Lower leg skin (tissue), 4 donors: ENCODE results near the gene NCOA3. TPM values are rescaled to one million over a fixed set of nuclear protein-coding genes. Genes with fewer than 3 reads are reported as not detected.

Experiments used
- DNase-seq, 2 donors: peaks; one replicate each; pipeline ENCODE4 v3.0.0-alpha.2; 2019; ENCODE audit warnings: low spot score in 2 of 2
- H3K4me3 ChIP-seq: fragments of 200-600 bp; sonication (generic); 2 replicates; pipeline ENCODE4 v1.5.1; 2017; ENCODE audit warnings: mild to moderate bottlenecking, low read depth; ENCODE audit not compliant: poor library complexity, severe bottlenecking
- CTCF ChIP-seq, 3 donors: fragments of 450-650 bp; IDR thresholded peaks; one replicate each; pipeline ENCODE4 v1.5.1; 2016; ENCODE audit warnings: antibody characterized with exemption in 3 of 3, mild to moderate bottlenecking in 3 of 3, moderate library complexity in 2 of 3
- POLR2A ChIP-seq, 2 donors: fragments of 450-650 bp; IDR thresholded peaks; one replicate each; pipeline ENCODE4 v1.6.1; 2016 to 2017; ENCODE audit warnings: antibody characterized with exemption in 2 of 2, mild to moderate bottlenecking in 1 of 2, moderate library complexity in 1 of 2
- WGBS, 2 donors: methylation state at CpG; one replicate each; pipeline ENCODE4 v1.1.5; 2018; 5-methylcytosine and 5-hydroxymethylcytosine counted together
- intact Hi-C: fragments of 100-400 bp; cut with DNase I; formaldehyde crosslinking; loops from one replicate; pipeline ENCODE4 v1.15.0; 2023; ENCODE audit warnings: low total_unique reads
- total RNA-seq, 4 donors: library from RNA; depleted of rRNA; stranded (reverse); fragments of >200 nt; gene quantifications; one replicate each; pipeline ENCODE4 v1.1.0, GENCODE V29; 2016

Gene NCOA3
- total RNA-seq, 4 donors from 2014 or later, result 43.6 to 55.0 (median 49.5) TPM

GRCh38 chr20:47655635-47656034, 153.9 kb downstream of the NCOA3 start:
- no peak for DNase-seq

GRCh38 chr20:47656318-47656717, 154.6 kb downstream of the NCOA3 start:
- 72 to 82% methylated on average over 2 of the region's 2 CpGs for WGBS, 2 donors
- no peak overlapping the region for H3K4me3 ChIP-seq
- intact Hi-C loops, result no loop called here
- TF ChIP-seq CTCF (IDR thresholded peaks at IDR 0.05), result no peak
- TF ChIP-seq POLR2A (IDR thresholded peaks at IDR 0.05), result no peak
- no peak for DNase-seq

More at GRCh38 chr20:47655635-47656034, 153.9 kb downstream of the NCOA3 start:
- H3K4me3 ChIP-seq, result no peak overlapping the region
- no peak for TF ChIP-seq CTCF (IDR thresholded peaks at IDR 0.05)
- TF ChIP-seq POLR2A (IDR thresholded peaks at IDR 0.05), result no peak
- intact Hi-C loops, result no loop called here

GRCh38 chr20:47659904-47660601, 158.4 kb downstream of the NCOA3 start:
- H3K4me3 ChIP-seq, result no peak overlapping the region
- peak in 1 of 2 donors; percentile 66 for DNase-seq
- no peak for TF ChIP-seq POLR2A (IDR thresholded peaks at IDR 0.05)
- no peak for TF ChIP-seq CTCF (IDR thresholded peaks at IDR 0.05)
- intact Hi-C loops, result loop anchor here (5.0 kb wide), 1 partner anchor 962 kb away; no protein-coding TSS in a partner anchor
- WGBS, 2 donors, result 76 to 82% methylated on average over 7 of the region's 7 CpGs

GRCh38 chr20:47660602-47660905, 158.9 kb downstream of the NCOA3 start:
- no peak for DNase-seq
- H3K4me3 ChIP-seq, result no peak overlapping the region
- WGBS, 2 donors, result 78 to 92% methylated on average over 2 of the region's 2 CpGs
- intact Hi-C loops, result loop anchor here (5.0 kb wide), 1 partner anchor 962 kb away; no protein-coding TSS in a partner anchor
- TF ChIP-seq POLR2A (IDR thresholded peaks at IDR 0.05) (no peak), CTCF (IDR thresholded peaks at IDR 0.05) (no peak)

- intact Hi-C loops, result loop anchor here (5.0 kb wide), 1 partner anchor 961 kb away; no protein-coding TSS in a partner anchor
- WGBS, 2 donors, result 85 to 86% methylated on average over 12 of the region's 12 CpGs
Measured at GRCh38 chr20:47660983-47661700, 159.5 kb downstream of the NCOA3 start.

More at GRCh38 chr20:47660983-47661700, 159.5 kb downstream of the NCOA3 start:
- TF ChIP-seq POLR2A (IDR thresholded peaks at IDR 0.05) (no peak), CTCF (IDR thresholded peaks at IDR 0.05) (no peak)
- no peak overlapping the region for H3K4me3 ChIP-seq
- DNase-seq, result peak in 1 of 2 donors; percentile 70
